H9 (cell line): ENCODE data around the gene STK32C. TPM values are rescaled to one million over a fixed set of nuclear protein-coding genes. Genes with fewer than 3 reads are reported as not detected.

Source experiments
- DNase-seq: peaks from one replicate; pipeline ENCODE4 v3.0.0-alpha.2; 2017
- H2AFZ ChIP-seq: one replicate; pipeline ENCODE4 v1.6.1; 2013; ENCODE audit warnings: mild to moderate bottlenecking, low read length, control low read depth, moderate library complexity
- H2AK5ac ChIP-seq: 2 replicates; pipeline ENCODE4 v1.6.1; 2013; ENCODE audit warnings: low read length, control low read depth, mixed read lengths; ENCODE audit not compliant: insufficient read length
- H2BK120ac ChIP-seq: one replicate; pipeline ENCODE4 v1.6.1; 2013; ENCODE audit warnings: low read depth, mild to moderate bottlenecking, low read length, control low read depth, inconsistent platforms; ENCODE audit not compliant: poor library complexity, severe bottlenecking
- H2BK12ac ChIP-seq: 2 replicates; pipeline ENCODE4 v1.6.1; 2013; ENCODE audit warnings: low read length, control low read depth, mixed read lengths, low read depth; ENCODE audit not compliant: insufficient read length
- H2BK15ac ChIP-seq: 2 replicates; pipeline ENCODE4 v1.6.1; 2013; ENCODE audit warnings: low read depth, low read length, control low read depth
- H2BK20ac ChIP-seq: one replicate; pipeline ENCODE4 v1.6.1; 2013; ENCODE audit warnings: low read depth, mild to moderate bottlenecking, low read length, control low read depth, inconsistent platforms; ENCODE audit not compliant: poor library complexity, severe bottlenecking
- H2BK5ac ChIP-seq: 2 replicates; pipeline ENCODE4 v1.6.1; 2013; ENCODE audit warnings: low read length, control low read depth, mixed read lengths; ENCODE audit not compliant: insufficient read length
- H3K14ac ChIP-seq: 2 replicates; pipeline ENCODE4 v1.6.1; 2013; ENCODE audit warnings: low read length, control low read depth; ENCODE audit not compliant: insufficient read depth
- H3K18ac ChIP-seq: 2 replicates; pipeline ENCODE4 v1.6.1; 2013; ENCODE audit warnings: low read depth, mild to moderate bottlenecking, mixed read lengths, low read length, control low read depth; ENCODE audit not compliant: insufficient read length
- H3K23ac ChIP-seq: 2 replicates; pipeline ENCODE4 v1.6.1; 2013; ENCODE audit warnings: low read length, control low read depth, mixed read lengths, low read depth; ENCODE audit not compliant: insufficient read length
- H3K23me2 ChIP-seq: 2 replicates; pipeline ENCODE4 v1.6.1; 2013; ENCODE audit warnings: low read depth, mild to moderate bottlenecking, mixed read lengths, low read length, control low read depth; ENCODE audit not compliant: insufficient read length, poor library complexity, severe bottlenecking
- H3K27ac ChIP-seq: 2 replicates; pipeline ENCODE4 v1.5.1; 2013; ENCODE audit warnings: low read length, control low read depth, mixed read lengths, low read depth; ENCODE audit not compliant: insufficient read length
- H3K27me3 ChIP-seq: 2 replicates; pipeline ENCODE4 v1.6.1; 2013; ENCODE audit warnings: low read length, control low read depth, inconsistent platforms; ENCODE audit not compliant: insufficient read depth
- H3K4ac ChIP-seq: 2 replicates; pipeline ENCODE4 v1.6.1; 2013; ENCODE audit warnings: low read depth, mild to moderate bottlenecking, control low read depth, inconsistent platforms, low read length, moderate library complexity
- H3K4me1 ChIP-seq: 2 replicates; pipeline ENCODE4 v1.6.1; 2013; ENCODE audit warnings: low read length, control low read depth, inconsistent platforms; ENCODE audit not compliant: insufficient read depth
- H3K4me2 ChIP-seq: 2 replicates; pipeline ENCODE4 v1.6.1; 2013; ENCODE audit warnings: low read length, control low read depth, mixed read lengths; ENCODE audit not compliant: insufficient read length, insufficient read depth
- H3K56ac ChIP-seq: 2 replicates; pipeline ENCODE4 v1.6.1; 2013; ENCODE audit warnings: low read depth, mild to moderate bottlenecking, mixed read lengths, low read length, control low read depth; ENCODE audit not compliant: insufficient read length
- H3K79me1 ChIP-seq: 2 replicates; pipeline ENCODE4 v1.6.1; 2013; ENCODE audit warnings: low read depth, mild to moderate bottlenecking, moderate library complexity, low read length, control low read depth, inconsistent platforms; ENCODE audit not compliant: insufficient read depth, poor library complexity, severe bottlenecking
- H3K79me2 ChIP-seq: 2 replicates; pipeline ENCODE4 v1.6.1; 2013; ENCODE audit warnings: low read length, control low read depth, inconsistent platforms; ENCODE audit not compliant: insufficient read depth
- H3K9ac ChIP-seq: 2 replicates; pipeline ENCODE4 v1.6.1; 2013; ENCODE audit warnings: low read length, control low read depth, mixed read lengths; ENCODE audit not compliant: insufficient read length; ENCODE audit errors: extremely low read depth
- H3K9me3 ChIP-seq: one replicate; pipeline ENCODE4 v1.6.1; 2013; ENCODE audit warnings: low read depth, low read length, inconsistent platforms; ENCODE audit not compliant: control insufficient read depth
- H3T11ph ChIP-seq: one replicate; pipeline ENCODE4 v1.6.1; 2013; ENCODE audit warnings: mild to moderate bottlenecking, low read length, control low read depth, inconsistent platforms
- H4K20me1 ChIP-seq: one replicate; pipeline ENCODE4 v1.6.1; 2013; ENCODE audit not compliant: control insufficient read depth, insufficient read length, insufficient read depth
- H4K5ac ChIP-seq: 2 replicates; pipeline ENCODE4 v1.6.1; 2013; ENCODE audit warnings: low read depth, mild to moderate bottlenecking, mixed read lengths, low read length, control low read depth; ENCODE audit not compliant: insufficient read length
- H4K8ac ChIP-seq: replicated peaks from 2 replicates; pipeline ENCODE4 v1.6.1; 2013; ENCODE audit warnings: low read length, control low read depth, mixed read lengths, low read depth; ENCODE audit not compliant: insufficient read length
- H4K91ac ChIP-seq: 2 replicates; pipeline ENCODE4 v1.6.1; 2013; ENCODE audit warnings: low read depth, mild to moderate bottlenecking, moderate library complexity, mixed read lengths, low read length, control low read depth; ENCODE audit not compliant: insufficient read length
- H3K27ac Mint-ChIP-seq, 3 experiments: 2 replicates in 2 of 3; 3 replicates in 1 of 3; pipeline ENCODE4 v1.8.0; 2020 to 2021; ENCODE audit warnings: mixed read lengths in 3 of 3, mild to moderate bottlenecking in 1 of 3, moderate library complexity in 1 of 3
- H3K27me3 Mint-ChIP-seq: 2 replicates; pipeline ENCODE4 v1.8.0; 2021; ENCODE audit warnings: low read depth, mild to moderate bottlenecking, moderate library complexity, mixed read lengths
- H3K36me3 Mint-ChIP-seq, 3 experiments: 2 replicates in 2 of 3; 3 replicates in 1 of 3; pipeline ENCODE4 v1.8.0; 2020 to 2021; ENCODE audit warnings: low read depth in 3 of 3, mixed read lengths in 3 of 3; ENCODE audit not compliant: insufficient read depth in 1 of 3
- H3K4me1 Mint-ChIP-seq, 2 experiments: 2 replicates each; pipeline ENCODE4 v1.8.0; 2020; ENCODE audit warnings: mixed read lengths in 2 of 2
- H3K4me3 Mint-ChIP-seq, 2 experiments: 2 replicates in 1 of 2; 3 replicates in 1 of 2; pipeline ENCODE4 v1.8.0; 2020 to 2021; ENCODE audit warnings: mild to moderate bottlenecking in 2 of 2, mixed read lengths in 2 of 2, moderate library complexity in 1 of 2
- H3K9me3 Mint-ChIP-seq, 2 experiments: 2 replicates in 1 of 2; 3 replicates in 1 of 2; pipeline ENCODE4 v1.8.0; 2020; ENCODE audit warnings: mild to moderate bottlenecking in 2 of 2, mixed read lengths in 2 of 2, moderate library complexity in 1 of 2
- WGBS: extraction: QIAGEN DNeasy Blood & Tissue Kit; methylation state at CpG from one replicate; pipeline ENCODE4 v1.1.7; 2013; ENCODE audit warnings: missing lambda C conversion rate, low lambda C conversion rate, mixed read lengths; ENCODE audit not compliant: insufficient read length; ENCODE audit errors: extremely low coverage; 5-methylcytosine and 5-hydroxymethylcytosine counted together
- total RNA-seq: library from RNA; stranded (reverse); gene quantifications from 2 replicates; pipeline ENCODE4 v1.2.1, GENCODE V29; 2021
- TF ChIP-seq, protein P1 (sequence below): fragments of 200-600 bp; sonication (generic); conservative IDR thresholded peaks from 3 replicates; pipeline ENCODE4 v1.8.0; 2021; ENCODE audit warnings: antibody characterized with exemption, mild to moderate bottlenecking

STK32C gene
- total RNA-seq, 1 experiment from 2014 or later: 11.3 TPM

DNA sequence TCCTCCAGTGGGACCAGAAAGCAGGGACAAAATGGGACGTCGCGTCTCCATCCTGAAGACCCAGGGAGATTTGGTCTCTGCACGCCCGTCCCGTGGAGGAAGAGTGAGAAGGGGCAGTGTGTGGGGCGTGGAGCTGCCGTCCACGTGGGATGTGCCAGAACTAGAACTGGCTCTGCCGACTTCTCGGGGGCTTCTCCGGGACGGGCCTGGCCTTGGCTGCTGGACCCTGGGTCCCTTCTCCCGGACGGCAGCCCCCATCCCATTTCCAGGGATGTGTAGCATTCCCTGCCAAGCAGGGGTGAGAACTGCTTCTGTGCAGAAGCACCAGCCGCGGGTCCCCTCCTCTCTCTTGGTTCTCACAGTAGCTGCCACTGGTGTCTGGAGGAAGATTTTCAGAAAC lies 139.8 kb downstream of the STK32C start:
- H3T11ph ChIP-seq: no peak overlapping the region
- no peak overlapping the region for H4K91ac ChIP-seq
- no peak overlapping the region for H2BK20ac ChIP-seq
- H3K56ac ChIP-seq: no peak overlapping the region
- peaks cover under 1 to 4% of the 10 kb centered on the region in 2 experiments for H3K9me3 Mint-ChIP-seq
- H3K36me3 Mint-ChIP-seq: peaks cover 0 to under 1% (median 0%) of the 10 kb centered on the region in 3 experiments; a peak in 2 of 7 replicates
- H2BK120ac ChIP-seq: no peak overlapping the region
- TF ChIP-seq, protein P1, sequence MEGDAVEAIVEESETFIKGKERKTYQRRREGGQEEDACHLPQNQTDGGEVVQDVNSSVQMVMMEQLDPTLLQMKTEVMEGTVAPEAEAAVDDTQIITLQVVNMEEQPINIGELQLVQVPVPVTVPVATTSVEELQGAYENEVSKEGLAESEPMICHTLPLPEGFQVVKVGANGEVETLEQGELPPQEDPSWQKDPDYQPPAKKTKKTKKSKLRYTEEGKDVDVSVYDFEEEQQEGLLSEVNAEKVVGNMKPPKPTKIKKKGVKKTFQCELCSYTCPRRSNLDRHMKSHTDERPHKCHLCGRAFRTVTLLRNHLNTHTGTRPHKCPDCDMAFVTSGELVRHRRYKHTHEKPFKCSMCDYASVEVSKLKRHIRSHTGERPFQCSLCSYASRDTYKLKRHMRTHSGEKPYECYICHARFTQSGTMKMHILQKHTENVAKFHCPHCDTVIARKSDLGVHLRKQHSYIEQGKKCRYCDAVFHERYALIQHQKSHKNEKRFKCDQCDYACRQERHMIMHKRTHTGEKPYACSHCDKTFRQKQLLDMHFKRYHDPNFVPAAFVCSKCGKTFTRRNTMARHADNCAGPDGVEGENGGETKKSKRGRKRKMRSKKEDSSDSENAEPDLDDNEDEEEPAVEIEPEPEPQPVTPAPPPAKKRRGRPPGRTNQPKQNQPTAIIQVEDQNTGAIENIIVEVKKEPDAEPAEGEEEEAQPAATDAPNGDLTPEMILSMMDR: no peak
- no peaks in the 10 kb centered on the region for H3K79me1 ChIP-seq
- H3K9me3 ChIP-seq: no peaks in the 10 kb centered on the region
- H3K4me3 Mint-ChIP-seq: no peak overlapping the region
- H3K4me1 Mint-ChIP-seq: peaks cover 13 to 16% of the 10 kb centered on the region in 2 experiments
- no peak overlapping the region for H3K18ac ChIP-seq
- no peak overlapping the region for H3K23ac ChIP-seq
- H3K27me3 ChIP-seq: no peaks in the 10 kb centered on the region
- no peak for DNase-seq
- no peak overlapping the region for H2AFZ ChIP-seq
- H3K27me3 Mint-ChIP-seq: peaks cover 20% of the 10 kb centered on the region
- H3K9ac ChIP-seq: no peak overlapping the region
- no peak overlapping the region for H3K4me2 ChIP-seq
- H3K79me2 ChIP-seq: no peaks in the 10 kb centered on the region
- no peak overlapping the region for H3K27ac ChIP-seq
- H3K14ac ChIP-seq: no peak overlapping the region
- no peaks in the 10 kb centered on the region; the same call in 1 of the 2 replicates for H3K4me1 ChIP-seq
- no peak overlapping the region for H2BK15ac ChIP-seq
- no peak overlapping the region for H2AK5ac ChIP-seq
- H4K8ac ChIP-seq: no peak overlapping the region
- no peak overlapping the region for H4K5ac ChIP-seq
- no peaks in the 10 kb centered on the region for H3K23me2 ChIP-seq
- H2BK12ac ChIP-seq: no peak overlapping the region
- H2BK5ac ChIP-seq: no peak overlapping the region
- H3K4ac ChIP-seq: no peak overlapping the region
- WGBS: no CpG with 5 or more reads among the region's 17 CpGs
- no peaks in the 10 kb centered on the region for H4K20me1 ChIP-seq
- H3K27ac Mint-ChIP-seq: no peak overlapping the region
